Measurements from ENCODE around the gene CIBAR2.

DNA sequence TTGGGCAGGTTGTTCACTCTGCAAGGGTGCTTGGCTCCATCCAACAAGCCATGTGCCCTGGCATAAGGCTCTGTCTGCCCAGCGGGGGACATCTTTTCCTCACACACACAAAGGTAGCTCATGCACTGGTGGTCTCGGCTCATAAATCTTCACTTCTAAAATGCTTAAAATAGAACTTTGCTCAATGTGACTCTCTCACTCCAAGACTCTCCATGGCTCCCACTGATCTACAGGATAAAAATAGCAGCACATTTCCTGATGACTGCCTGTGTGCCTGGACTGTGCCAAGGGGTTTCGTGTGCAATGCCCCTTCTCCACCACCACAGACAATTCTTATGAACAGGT lies 15.1 kb upstream of the CIBAR2 start:
- TF ChIP-seq, protein P1, sequence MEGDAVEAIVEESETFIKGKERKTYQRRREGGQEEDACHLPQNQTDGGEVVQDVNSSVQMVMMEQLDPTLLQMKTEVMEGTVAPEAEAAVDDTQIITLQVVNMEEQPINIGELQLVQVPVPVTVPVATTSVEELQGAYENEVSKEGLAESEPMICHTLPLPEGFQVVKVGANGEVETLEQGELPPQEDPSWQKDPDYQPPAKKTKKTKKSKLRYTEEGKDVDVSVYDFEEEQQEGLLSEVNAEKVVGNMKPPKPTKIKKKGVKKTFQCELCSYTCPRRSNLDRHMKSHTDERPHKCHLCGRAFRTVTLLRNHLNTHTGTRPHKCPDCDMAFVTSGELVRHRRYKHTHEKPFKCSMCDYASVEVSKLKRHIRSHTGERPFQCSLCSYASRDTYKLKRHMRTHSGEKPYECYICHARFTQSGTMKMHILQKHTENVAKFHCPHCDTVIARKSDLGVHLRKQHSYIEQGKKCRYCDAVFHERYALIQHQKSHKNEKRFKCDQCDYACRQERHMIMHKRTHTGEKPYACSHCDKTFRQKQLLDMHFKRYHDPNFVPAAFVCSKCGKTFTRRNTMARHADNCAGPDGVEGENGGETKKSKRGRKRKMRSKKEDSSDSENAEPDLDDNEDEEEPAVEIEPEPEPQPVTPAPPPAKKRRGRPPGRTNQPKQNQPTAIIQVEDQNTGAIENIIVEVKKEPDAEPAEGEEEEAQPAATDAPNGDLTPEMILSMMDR (IDR thresholded peaks at IDR 0.05) = no peak
- TF ChIP-seq ZFX (IDR thresholded peaks at IDR 0.05; ENCODE audit: borderline replicate concordance) = no peak

Measured in 22Rv1 (cell line).